Raji (cell line): ENCODE results near the gene ITPKB.
A peak's percentile ranks its signal among the peaks of the same experiment; 100 is the strongest.

Experiments used
- POLR2A ChIP-seq: IDR thresholded peaks from 2 replicates; pipeline ENCODE4 v1.6.1; 2011; ENCODE audit warnings: low read depth, low read length, control low read depth; ENCODE audit not compliant: insufficient read depth

Gene ITPKB

DNA sequence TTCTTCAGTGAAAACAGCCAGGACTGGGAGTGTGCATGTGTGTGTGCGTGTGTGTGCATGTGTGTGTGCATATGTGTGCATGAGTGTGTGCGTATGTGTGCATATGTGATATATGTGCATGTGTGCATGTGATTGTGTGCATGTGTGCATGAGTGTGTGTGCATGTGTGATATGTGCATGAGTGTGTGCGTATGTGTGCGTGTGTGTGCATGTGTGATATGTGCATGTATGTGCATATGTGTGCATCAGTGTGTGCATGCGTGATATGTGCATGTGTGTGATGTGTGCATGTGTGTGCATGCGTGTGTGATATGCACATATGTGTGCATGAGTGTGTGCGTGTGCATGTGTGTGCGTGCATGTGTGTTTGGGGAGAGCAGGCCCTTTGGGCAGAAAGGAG, 89.8 kb downstream of the ITPKB start:
- no peak for TF ChIP-seq POLR2A

- TF ChIP-seq POLR2A: no peak
Measured at GRCh38 chr1:226648421-226648820, 90.7 kb downstream of the ITPKB start.

DNA sequence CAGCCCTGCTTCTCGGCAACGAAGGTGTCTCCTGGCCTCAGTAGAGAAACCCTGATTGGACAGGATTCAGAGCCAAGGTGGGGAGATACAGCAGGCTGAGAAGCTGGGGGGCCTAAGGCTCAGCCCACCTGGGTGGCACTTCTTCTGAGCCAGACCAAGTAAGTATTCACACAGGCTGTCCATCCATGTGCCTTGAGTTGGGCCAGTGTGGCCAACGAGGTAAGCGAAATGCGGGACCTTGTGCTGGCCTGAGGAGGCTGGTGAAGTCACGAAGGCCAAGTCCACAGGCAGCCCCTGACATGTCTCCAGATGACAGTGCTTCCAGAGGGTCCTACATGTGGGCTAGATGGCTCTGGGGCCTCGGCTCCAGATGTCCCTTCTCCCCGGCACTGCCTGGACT, 91.4 kb downstream of the ITPKB start:
- TF ChIP-seq POLR2A: no peak

GRCh38 chr1:226646870-226647449, 92.1 kb downstream of the ITPKB start:
- no peak for TF ChIP-seq POLR2A

GRCh38 chr1:226646026-226646869, 92.8 kb downstream of the ITPKB start:
- TF ChIP-seq POLR2A: no peak

DNA sequence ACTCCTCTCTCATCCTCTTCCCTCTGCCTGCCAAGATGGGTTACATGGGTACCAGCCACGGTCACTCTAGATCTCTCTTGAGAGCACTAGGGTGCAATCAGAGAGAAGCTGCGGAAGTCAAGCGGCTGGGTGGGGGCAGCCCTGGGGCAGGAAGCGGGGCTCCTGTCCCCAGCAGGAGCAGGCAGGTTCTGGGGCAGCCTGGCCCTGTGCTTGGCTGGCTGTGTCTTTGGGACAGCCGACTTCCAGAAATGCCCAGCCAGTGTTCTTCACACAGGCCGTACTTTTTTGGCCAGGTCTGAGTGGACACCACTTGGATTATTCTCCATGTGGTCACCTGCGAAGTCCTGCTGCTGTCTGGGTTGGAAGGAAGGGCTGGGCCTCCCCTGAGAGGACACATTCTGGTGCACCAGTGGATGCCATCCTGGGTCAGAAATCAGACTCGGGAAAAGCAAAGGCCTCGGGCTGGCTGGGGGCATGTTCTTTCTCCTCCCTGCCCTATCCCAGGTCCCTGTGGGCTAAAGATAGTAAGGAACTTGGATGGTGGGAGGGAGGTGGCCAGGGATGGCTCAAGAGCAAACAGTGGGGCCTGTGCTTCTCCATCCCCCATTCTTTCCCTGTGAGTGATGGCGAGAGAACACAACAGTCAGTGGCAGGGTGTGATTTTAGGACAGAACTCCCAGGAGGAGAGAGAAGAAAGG, 93.7 kb downstream of the ITPKB start:
- TF ChIP-seq POLR2A: no peak

DNA sequence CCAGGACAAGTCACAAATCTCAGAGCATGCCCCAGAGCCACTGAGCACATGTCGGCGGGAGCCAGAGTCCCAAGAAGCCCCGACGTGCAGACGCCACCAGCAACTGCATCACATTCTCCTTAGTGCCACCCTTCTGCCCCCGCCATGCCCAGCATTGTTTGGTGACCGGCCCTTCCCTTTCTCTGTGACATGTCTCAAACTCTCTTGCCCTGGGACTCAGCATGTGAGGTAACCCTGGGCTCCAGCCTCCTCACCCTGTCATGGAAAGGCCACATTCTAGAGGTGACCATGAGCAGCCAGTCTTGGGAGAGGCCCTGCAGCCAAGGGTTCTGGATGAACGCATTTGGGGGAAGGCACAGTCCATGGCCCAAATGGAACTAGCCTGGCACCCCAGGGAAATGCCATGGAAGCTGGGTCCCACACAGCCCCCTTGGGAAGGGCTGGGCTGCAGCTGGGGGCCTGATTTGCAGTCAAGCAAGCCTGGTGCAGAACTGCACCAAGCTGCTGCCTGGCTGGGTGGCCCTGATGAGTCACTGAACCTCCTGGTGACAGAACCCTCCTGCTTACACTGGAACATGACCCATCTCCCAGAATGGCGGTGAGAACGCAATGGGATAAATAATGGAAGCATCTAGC, 94.4 kb downstream of the ITPKB start:
- no peak for TF ChIP-seq POLR2A

DNA sequence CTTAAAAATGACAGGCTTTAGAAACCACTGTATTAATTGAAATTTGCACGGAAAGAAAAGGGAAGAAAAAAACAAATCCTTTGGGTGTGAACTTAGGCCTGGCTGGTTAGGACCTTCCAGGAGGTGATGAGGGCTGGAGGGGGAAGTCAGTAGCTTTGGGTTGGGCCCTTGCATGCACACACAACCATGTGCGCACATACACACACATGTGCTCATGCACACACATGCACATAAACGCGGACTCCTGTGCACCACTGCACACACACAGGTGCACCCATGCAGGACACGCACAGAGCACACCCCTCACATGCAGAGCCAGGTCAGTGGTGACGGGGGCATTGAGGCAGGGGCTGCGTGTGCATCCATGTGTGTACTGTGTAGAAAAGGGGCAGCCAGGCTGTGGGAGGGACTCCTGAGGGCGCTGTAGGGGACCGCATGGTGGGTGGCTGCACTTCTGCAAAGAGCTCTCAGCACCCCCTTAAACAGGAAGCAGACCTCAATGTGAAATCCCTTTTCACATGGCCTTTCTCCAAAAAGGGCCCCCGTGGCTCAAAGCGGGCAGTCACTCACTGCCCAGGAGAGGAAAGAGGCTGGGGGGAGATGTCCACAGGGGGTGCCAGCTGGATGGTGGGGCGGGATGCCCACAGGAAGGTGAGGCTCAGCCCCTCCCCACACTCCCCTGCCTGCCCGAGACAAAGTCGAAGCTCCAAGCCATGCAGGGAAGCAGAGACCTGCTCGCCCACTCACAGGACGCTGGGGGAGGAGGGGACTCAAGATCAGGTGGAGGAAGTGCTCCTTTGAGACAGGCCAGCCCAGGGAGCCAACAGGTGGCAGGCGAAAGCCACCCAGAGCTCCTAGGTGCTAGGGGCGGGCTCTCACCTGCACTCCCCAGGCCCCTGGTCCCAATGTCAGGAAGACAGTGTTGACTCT, 95.2 kb downstream of the ITPKB start:
- peak; percentile 23 for TF ChIP-seq POLR2A

DNA sequence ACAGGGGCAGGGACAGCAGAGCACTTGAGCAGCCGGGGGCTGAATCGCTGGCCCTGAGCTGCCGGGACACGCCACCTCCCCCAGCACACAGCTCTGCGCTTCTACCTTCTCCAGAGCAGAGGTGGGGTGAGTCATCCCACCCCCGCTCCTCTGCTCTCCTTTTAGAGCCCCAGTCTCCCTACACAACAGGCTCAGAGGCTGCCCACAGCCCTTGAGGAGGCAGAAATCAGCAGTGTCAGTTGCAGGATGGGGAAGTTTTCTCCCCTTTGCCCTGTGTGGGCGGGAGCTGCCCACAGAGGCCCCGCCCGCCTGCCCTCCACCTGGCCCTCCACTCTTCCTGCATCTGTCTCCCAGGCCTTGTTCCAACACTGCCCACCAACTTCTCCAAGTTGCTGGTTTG, 95.9 kb downstream of the ITPKB start:
- TF ChIP-seq POLR2A: 0 out of 2 replicates have a peak, but pooled peaks have one; percentile 11

GRCh38 chr1:226642421-226642820, 96.7 kb downstream of the ITPKB start:
- TF ChIP-seq POLR2A: no peak

- no peak for TF ChIP-seq POLR2A
Measured at GRCh38 chr1:226641671-226642231, 97.3 kb downstream of the ITPKB start.

- no peak for TF ChIP-seq POLR2A
Measured at GRCh38 chr1:226640321-226641136, 98.6 kb downstream of the ITPKB start.

DNA sequence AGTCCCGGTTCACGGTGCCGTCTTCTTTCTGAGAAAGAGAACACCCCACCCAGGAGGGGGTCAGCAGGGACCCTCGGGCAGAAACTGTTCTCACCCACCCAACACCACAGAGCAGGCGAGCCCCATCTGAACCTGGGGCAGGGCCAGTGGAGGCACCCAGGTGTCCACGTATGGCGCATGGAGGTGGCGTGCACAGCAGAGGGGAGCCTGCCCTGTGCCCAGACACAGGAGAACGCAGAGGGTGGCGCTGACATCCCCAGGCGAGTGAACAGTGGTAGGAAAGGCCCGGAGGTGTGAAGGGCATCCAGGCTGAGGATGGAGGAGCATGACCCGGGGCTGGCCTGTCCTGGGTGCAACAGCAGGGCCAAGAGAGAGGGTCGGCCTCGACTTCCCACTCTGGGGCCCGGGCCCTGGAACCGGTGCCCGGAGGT, 99.4 kb downstream of the ITPKB start:
- TF ChIP-seq POLR2A: no peak
